Body of pancreas (tissue), 4 donors: Measurements from ENCODE around the gene ZNF235. TPM values are rescaled to one million over a fixed set of nuclear protein-coding genes. Genes with fewer than 3 reads are reported as not detected.

ENCODE experiments used
- ATAC-seq: fragments of 150-250 bp; one replicate; pipeline ENCODE4 v1.9.1; 2016
- DNase-seq, 4 donors: peaks; one replicate each; pipeline ENCODE4 v3.0.0-alpha.2; 2019
- H3K27ac ChIP-seq, 4 donors: fragments of 200-600 bp; sonication (generic); 1 replicate in 3 of 4; 2 replicates in 1 of 4; pipeline versions ENCODE4 v1.5.1 to v1.6.1; 2016 to 2019; ENCODE audit warnings: mild to moderate bottlenecking in 1 of 4, mixed read lengths in 1 of 4, moderate library complexity in 1 of 4
- H3K27me3 ChIP-seq, 2 donors: fragments of 200-600 bp; sonication (generic); one replicate each; pipeline ENCODE4 v1.6.0; 2016; ENCODE audit warnings: mild to moderate bottlenecking in 1 of 2
- H3K36me3 ChIP-seq, 2 donors: fragments of 200-600 bp; sonication (generic); replicated peaks in 1 of 2; 2 replicates each; pipeline ENCODE4 v1.5.1; 2016; ENCODE audit warnings: low read depth in 2 of 2; ENCODE audit not compliant: insufficient read depth in 1 of 2
- H3K4me1 ChIP-seq: fragments of 200-600 bp; sonication (generic); one replicate; pipeline ENCODE4 v1.6.0; 2016
- H3K4me3 ChIP-seq, 2 donors: fragments of 200-600 bp; sonication (generic); 1 replicate in 1 of 2; 2 replicates in 1 of 2; pipeline ENCODE4 v1.5.1; 2016 to 2019
- H3K9me3 ChIP-seq, 3 donors: fragments of 200-600 bp; sonication (generic); 1 replicate in 2 of 3; 2 replicates in 1 of 3; pipeline ENCODE4 v1.5.1; 2016
- POLR2A ChIP-seq, 3 donors: fragments of 450-650 bp; IDR thresholded peaks; one replicate each; pipeline ENCODE4 v1.6.1; 2016; ENCODE audit warnings: antibody characterized with exemption in 3 of 3, mild to moderate bottlenecking in 2 of 3
- WGBS, 2 donors: methylation state at CpG; one replicate each; pipeline ENCODE4 v1.1.5; 2017; 5-methylcytosine and 5-hydroxymethylcytosine counted together
- intact Hi-C: fragments of 100-400 bp; cut with DNase I; formaldehyde crosslinking; loops from one replicate; pipeline ENCODE4 v1.15.1; 2023
- total RNA-seq, 2 donors: library from RNA; depleted of rRNA; stranded (reverse); fragments of >200 nt; gene quantifications; one replicate each; pipeline ENCODE4 v1.1.0, GENCODE V29; 2016
- TF ChIP-seq, protein P1 (sequence below), 7 experiments: fragments of 450-650 bp in 4 of 7; fragments of 200-600 bp in 3 of 7; sonication (generic) in 3 of 7; IDR thresholded peaks; one replicate each; pipeline ENCODE4 v1.5.1; 2016 to 2019; ENCODE audit warnings: antibody characterized with exemption in 7 of 7

The ZNF235 gene
- total RNA-seq, 2 donors from 2014 or later: 2.6 to 4.4 TPM

DNA sequence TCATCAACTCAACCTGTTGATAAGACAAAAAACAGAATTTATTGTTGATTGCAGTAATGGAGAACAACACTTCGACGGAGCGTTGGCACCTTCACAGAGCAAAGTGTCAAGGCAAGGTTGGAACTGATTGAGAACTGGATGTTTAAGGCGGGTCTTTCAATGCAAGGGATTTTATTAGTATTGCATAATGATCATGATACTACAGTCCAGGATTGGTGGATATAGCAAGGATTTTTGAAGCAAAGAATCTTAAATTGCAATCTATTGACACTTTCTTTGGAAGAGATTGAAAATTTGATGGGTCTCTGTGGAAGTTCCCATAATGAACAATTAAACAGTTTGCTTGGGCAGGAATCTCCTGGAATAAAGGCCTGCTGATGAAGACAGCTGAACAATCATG is 632 bp upstream of the ZNF235 start:
- ATAC-seq: no peak
- intact Hi-C loops: no loop called here
- no peak for DNase-seq
- H3K4me3 ChIP-seq: no peak overlapping the region
- peak overlapping the region in 1 of 4 donors; percentile 76 for H3K27ac ChIP-seq
- H3K9me3 ChIP-seq: peaks cover 0 to 16% (median 0%) of the 10 kb centered on the region in 3 donors
- H3K4me1 ChIP-seq: peaks cover 3% of the 10 kb centered on the region
- peaks cover 0 to 3% of the 10 kb centered on the region in 2 donors for H3K36me3 ChIP-seq
- no peak for TF ChIP-seq POLR2A (IDR thresholded peaks at IDR 0.05)
- TF ChIP-seq, protein P1, sequence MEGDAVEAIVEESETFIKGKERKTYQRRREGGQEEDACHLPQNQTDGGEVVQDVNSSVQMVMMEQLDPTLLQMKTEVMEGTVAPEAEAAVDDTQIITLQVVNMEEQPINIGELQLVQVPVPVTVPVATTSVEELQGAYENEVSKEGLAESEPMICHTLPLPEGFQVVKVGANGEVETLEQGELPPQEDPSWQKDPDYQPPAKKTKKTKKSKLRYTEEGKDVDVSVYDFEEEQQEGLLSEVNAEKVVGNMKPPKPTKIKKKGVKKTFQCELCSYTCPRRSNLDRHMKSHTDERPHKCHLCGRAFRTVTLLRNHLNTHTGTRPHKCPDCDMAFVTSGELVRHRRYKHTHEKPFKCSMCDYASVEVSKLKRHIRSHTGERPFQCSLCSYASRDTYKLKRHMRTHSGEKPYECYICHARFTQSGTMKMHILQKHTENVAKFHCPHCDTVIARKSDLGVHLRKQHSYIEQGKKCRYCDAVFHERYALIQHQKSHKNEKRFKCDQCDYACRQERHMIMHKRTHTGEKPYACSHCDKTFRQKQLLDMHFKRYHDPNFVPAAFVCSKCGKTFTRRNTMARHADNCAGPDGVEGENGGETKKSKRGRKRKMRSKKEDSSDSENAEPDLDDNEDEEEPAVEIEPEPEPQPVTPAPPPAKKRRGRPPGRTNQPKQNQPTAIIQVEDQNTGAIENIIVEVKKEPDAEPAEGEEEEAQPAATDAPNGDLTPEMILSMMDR (IDR thresholded peaks at IDR 0.05): no peak
- H3K27me3 ChIP-seq: no peaks in the 10 kb centered on the region
- 78 to 93% methylated on average over 4 of the region's 4 CpGs for WGBS, 2 donors

DNA sequence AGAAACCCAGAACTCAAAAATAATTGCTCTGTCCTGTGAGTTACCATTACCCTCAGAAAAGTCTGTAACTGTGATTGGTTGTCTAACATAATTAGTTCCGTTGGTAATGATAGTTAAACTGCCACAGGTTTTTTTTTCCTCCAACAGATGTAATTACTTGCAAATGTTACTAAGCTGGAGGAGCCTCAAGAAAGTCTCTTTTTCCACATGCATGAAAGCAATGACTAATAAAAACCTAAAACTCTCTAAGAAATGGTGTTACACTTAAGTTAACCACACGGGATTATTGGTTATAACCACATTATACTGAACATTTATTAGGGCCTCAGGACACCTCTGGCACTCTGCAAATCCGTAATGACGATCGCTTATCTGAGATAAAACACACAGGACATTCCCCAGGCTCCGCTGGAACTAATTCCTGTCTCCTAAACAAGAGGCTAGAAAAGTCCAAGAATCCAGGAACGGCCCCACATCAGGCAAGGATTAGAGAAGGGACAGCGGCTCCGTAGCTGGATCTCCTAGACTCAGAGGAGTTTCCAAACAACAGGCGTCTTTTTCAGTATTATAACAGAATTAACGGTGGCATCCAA is 753 bp downstream of the ZNF235 start:
- WGBS, 2 donors: 3 to 4% methylated on average over 11 of the region's 11 CpGs
- Histone ChIP-seq H3K27me3 (no peaks in the 10 kb centered on the region), H3K27ac (peak overlapping the region in 3 of 4 donors; percentile 40 to 81 (median 76)), H3K9me3 (peaks cover 0 to 9% (median 0%) of the 10 kb centered on the region in 3 donors), H3K4me3 (peak overlapping the region; percentile 72 to 87), H3K4me1 (peaks cover 3% of the 10 kb centered on the region), H3K36me3 (peaks cover 4 to 6% of the 10 kb centered on the region in 2 donors)
- DNase-seq (peak in 1 of 4 donors; percentile 5), ATAC-seq (no peak)
- intact Hi-C loops: no loop called here
- no peak for TF ChIP-seq POLR2A (IDR thresholded peaks at IDR 0.05)
- TF ChIP-seq, protein P1 (IDR thresholded peaks at IDR 0.05): no peak

DNA sequence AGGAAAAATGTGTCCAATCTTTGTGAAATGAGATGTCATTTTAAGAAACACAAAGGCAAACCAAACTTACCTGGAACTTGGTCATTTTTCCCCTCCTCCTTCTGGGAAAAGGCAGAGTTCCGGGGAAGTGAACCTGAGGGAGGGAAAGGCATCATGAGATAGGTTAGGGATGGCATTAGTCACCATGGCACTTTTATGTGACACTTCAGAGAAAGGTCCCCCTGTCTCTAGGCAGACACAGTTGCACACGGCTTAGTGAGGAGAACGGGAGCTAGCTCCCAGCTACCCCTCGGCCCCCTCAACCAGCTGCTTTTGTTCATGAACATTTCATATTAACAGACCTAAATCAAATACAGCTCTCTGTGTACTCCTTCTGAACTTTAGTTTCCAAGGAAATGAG is 1.5 kb downstream of the ZNF235 start:
- Histone ChIP-seq H3K9me3 (peaks cover 0 to 4% (median 0%) of the 10 kb centered on the region in 3 donors), H3K36me3 (peaks cover 8 to 14% of the 10 kb centered on the region in 2 donors), H3K4me1 (peaks cover 3% of the 10 kb centered on the region), H3K27ac (no peak overlapping the region), H3K4me3 (no peak overlapping the region), H3K27me3 (no peaks in the 10 kb centered on the region)
- intact Hi-C loops: no loop called here
- TF ChIP-seq POLR2A (IDR thresholded peaks at IDR 0.05): no peak
- TF ChIP-seq, protein P1 (IDR thresholded peaks at IDR 0.05): no peak
- ATAC-seq (no peak), DNase-seq (no peak)
- WGBS, 2 donors: 70 to 72% methylated on average over 4 of the region's 4 CpGs

DNA sequence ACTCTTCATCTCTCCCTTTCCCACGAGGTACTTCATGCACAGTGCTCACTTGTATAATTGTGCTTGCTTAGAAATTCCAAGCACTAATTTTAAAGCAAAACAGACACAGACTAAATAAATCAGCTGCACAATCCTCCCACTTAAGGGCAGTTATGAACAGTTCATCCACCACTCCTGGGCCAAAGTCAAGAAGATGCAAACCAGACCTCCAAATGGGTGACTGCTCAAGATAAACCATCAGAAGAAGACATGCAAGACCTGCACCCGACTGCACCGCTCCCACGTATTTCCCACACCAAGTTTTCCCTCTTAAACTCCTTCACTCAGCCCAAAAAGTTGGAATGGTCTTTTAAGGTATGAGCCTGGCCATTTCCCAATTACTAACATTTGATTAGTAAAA is 19.9 kb downstream of the ZNF235 start:
- Histone ChIP-seq H3K27ac (no peak overlapping the region), H3K4me1 (no peaks in the 10 kb centered on the region), H3K9me3 (peaks cover 0 to 47% (median 0%) of the 10 kb centered on the region in 3 donors), H3K36me3 (peaks cover 8 to 16% of the 10 kb centered on the region in 2 donors), H3K27me3 (no peaks in the 10 kb centered on the region), H3K4me3 (no peak overlapping the region)
- intact Hi-C loops: no loop called here
- ATAC-seq: no peak
- WGBS, 2 donors: 80 to 85% methylated on average over 4 of the region's 4 CpGs
- TF ChIP-seq POLR2A (IDR thresholded peaks at IDR 0.05): no peak
- TF ChIP-seq, protein P1 (IDR thresholded peaks at IDR 0.05): no peak
- no peak for DNase-seq

DNA sequence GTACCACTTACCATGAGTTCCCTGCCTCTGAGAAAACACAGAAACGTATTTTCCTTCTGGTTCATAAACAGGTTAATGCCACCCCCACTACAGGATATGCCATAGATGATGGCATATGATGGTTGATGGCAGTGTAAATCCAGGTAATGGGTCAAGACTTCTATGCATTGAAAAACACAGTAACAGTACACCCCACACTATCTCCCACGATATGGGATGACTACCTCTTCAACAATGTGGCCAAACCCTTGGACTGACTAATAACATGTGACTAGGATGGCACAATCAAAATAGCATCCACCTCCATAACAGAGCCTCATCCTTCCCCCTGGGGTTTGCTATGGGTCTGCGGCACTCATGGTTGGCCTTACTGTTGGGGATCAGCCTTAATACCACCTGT is 22.0 kb downstream of the ZNF235 start:
- H3K36me3 ChIP-seq: peaks cover 2 to 6% of the 10 kb centered on the region in 2 donors
- TF ChIP-seq POLR2A (IDR thresholded peaks at IDR 0.05): no peak
- TF ChIP-seq, protein P1 (IDR thresholded peaks at IDR 0.05): no peak
- H3K9me3 ChIP-seq: peaks cover 0 to 41% (median 0%) of the 10 kb centered on the region in 3 donors

More for the DNA sequence above, 22.0 kb downstream of the ZNF235 start:
- Histone ChIP-seq H3K4me1 (no peaks in the 10 kb centered on the region), H3K4me3 (no peak overlapping the region), H3K27me3 (no peaks in the 10 kb centered on the region), H3K27ac (no peak overlapping the region)
- intact Hi-C loops: no loop called here
- 85 to 92% methylated on average over 3 of the region's 3 CpGs for WGBS, 2 donors
- ATAC-seq (no peak), DNase-seq (no peak)
